Ovary (tissue), 9 donors: ENCODE measurements around the gene SLC43A2. TPM values are rescaled to one million over a fixed set of nuclear protein-coding genes. Genes with fewer than 3 reads are reported as not detected.
"Not testable (repeated sequence)": the region's sequence is repeated elsewhere in the genome, so short reads cannot be mapped to it uniquely, and the experiment has no call there.

Source experiments
- DNase-seq, 5 donors: peaks; one replicate each; pipeline ENCODE4 v3.0.0-alpha.2; 2019 to 2020
- H3K27ac ChIP-seq, 2 donors: fragments of 200-600 bp; one replicate each; pipeline versions ENCODE4 v1.5.1 to v1.8.0; 2019 to 2022
- H3K27me3 ChIP-seq: fragments of 200-600 bp; one replicate; pipeline ENCODE4 v1.8.0; 2022
- H3K36me3 ChIP-seq: fragments of 200-600 bp; sonication (generic); one replicate; pipeline ENCODE4 v1.5.1; 2019
- H3K4me1 ChIP-seq: one replicate; pipeline ENCODE4 v1.8.1; 2013; ENCODE audit warnings: mild to moderate bottlenecking, moderate library complexity; ENCODE audit not compliant: insufficient read depth
- H3K4me3 ChIP-seq: fragments of 200-600 bp; sonication (generic); one replicate; pipeline ENCODE4 v1.5.1; 2017
- H3K9me3 ChIP-seq, 2 donors: fragments of 200-600 bp in 1 of 2; sonication (generic) in 1 of 2; one replicate each; pipeline versions ENCODE4 v1.5.1 to v1.8.1; 2013 to 2019; ENCODE audit warnings: mild to moderate bottlenecking in 1 of 2, moderate library complexity in 1 of 2
- CTCF ChIP-seq, 3 donors: fragments of 450-650 bp in 2 of 3; fragments of 200-600 bp in 1 of 3; IDR thresholded peaks; one replicate each; pipeline versions ENCODE4 v1.5.1 to v1.8.0; 2016 to 2022; ENCODE audit warnings: antibody characterized with exemption in 3 of 3, mild to moderate bottlenecking in 1 of 3
- EP300 ChIP-seq: sonication (generic); formaldehyde crosslinking; IDR thresholded peaks from one replicate; pipeline ENCODE4 v1.6.1; 2017; ENCODE audit warnings: antibody characterized with exemption
- POLR2A ChIP-seq: fragments of 450-650 bp; IDR thresholded peaks from one replicate; pipeline ENCODE4 v1.6.1; 2017; ENCODE audit warnings: antibody characterized with exemption, mild to moderate bottlenecking, moderate library complexity
- WGBS, 3 donors: extraction: QIAGEN DNeasy Blood & Tissue Kit in 1 of 3; methylation state at CpG; one replicate each; pipeline versions ENCODE4 v1.1.5 to v1.1.7; 2013 to 2017; 5-methylcytosine and 5-hydroxymethylcytosine counted together
- intact Hi-C, 4 donors: fragments of 100-400 bp; cut with DNase I; formaldehyde crosslinking; loops; one replicate each; pipeline versions ENCODE4 v1.11.0 to v1.15.1; 2022 to 2023
- polyA plus RNA-seq, 2 donors: library from polyadenylated mRNA; stranded (reverse); fragments of 200-250 nt in 1 of 2; fragments of 350-450 nt in 1 of 2; fragmentation: Illumina TruSeq in 1 of 2; extraction: RNeasy Lipid Tissue Mini Kit (QIAGEN cat#74804) in 1 of 2; gene quantifications; one replicate each; pipeline ENCODE4 v1.2.3, GENCODE V29; 2013 to 2014
- total RNA-seq, 7 donors: library from RNA; depleted of rRNA in 2 of 7; stranded (reverse); fragments of >200 nt in 2 of 7; fragmentation: NEBNext Ultra II Directional in 3 of 7; extraction: Animal tissue kit (Norgen Biotek cat#: 25700) in 3 of 7; gene quantifications; one replicate each; pipeline versions ENCODE4 v1.1.0 to v1.2.4, GENCODE V29; 2016 to 2023
- donor health status: DM: no; HTN: no; CAD: no; lungs with moderate emphysema.
- donor health status: DM: no; HTN: no; CAD: no.
- donor health status: Bipolar disorder and iron deficiency.
- donor health status: DM: yes; HTN: yes; CAD: no.
- donor health status: DM: no; HTN: no; CAD: no.
- donor health status: DM: yes; HTN: yes; CAD: no.

SLC43A2 gene
- total and polyA plus RNA-seq, 9 donors: 3.5 to 24.6 (median 7.1) TPM

DNA sequence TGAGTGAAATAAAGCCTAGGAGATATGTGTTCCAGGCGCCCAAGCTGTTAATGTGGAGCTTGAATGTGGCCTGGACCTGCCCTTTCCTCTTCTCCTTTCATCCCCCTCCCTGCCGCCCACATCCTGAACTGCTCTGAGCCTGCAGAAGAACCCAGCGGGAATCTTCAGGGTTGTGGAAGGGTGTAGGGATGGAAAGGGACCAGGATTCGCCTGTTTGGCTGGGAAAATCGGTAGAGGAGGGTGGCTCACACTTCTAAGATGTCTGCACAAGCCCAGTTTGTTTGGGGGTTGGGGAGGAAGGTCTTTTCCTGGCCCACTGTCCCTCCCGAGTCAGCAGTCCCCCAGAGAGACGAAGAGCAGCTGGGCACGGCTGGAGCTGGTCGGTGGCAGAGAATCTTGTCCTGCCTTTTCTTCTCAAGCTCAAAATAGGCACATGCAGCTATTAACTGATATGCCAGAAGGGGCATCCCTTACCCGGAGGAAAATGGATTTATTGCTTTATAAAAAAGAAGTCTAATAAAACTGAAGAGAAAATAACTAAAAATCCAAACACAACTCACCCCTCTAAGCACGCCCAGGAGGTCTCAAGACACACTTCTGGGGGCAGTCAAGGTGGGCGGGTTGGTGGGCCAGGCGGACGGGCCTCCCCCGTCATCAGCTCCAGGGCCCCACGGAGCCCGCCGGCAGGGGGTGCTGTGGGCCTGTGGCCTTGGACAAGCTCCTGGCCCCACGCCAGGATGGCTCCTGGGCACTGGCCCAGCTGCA lies 54.5 kb downstream of the SLC43A2 start:
- Histone ChIP-seq H3K4me3 (no peak overlapping the region), H3K27me3 (no peaks in the 10 kb centered on the region), H3K27ac (peak overlapping the region; percentile 54 to 76), H3K4me1 (peaks cover 19% of the 10 kb centered on the region), H3K9me3 (no peaks in the 10 kb centered on the region), H3K36me3 (no peaks in the 10 kb centered on the region)
- WGBS, 3 donors: 8 to 15% (median 8%) methylated on average over 19 of the region's 19 CpGs
- intact Hi-C loops: loop anchor here (2.0 to 10.0 kb wide), 4 partner anchors 55 to 141 kb away; partner anchors contain the start of genes SLC43A2 (in 2 of the 4), RILP (in 1 of the 4) and TLCD2 (in 1 of the 4)
- DNase-seq: peak; percentile 84 to 95 (median 94)
- TF ChIP-seq EP300: no peak
- peak; percentile 92 to 99 (median 97) for TF ChIP-seq CTCF (IDR thresholded peaks at IDR 0.05)
- TF ChIP-seq POLR2A: no peak

DNA sequence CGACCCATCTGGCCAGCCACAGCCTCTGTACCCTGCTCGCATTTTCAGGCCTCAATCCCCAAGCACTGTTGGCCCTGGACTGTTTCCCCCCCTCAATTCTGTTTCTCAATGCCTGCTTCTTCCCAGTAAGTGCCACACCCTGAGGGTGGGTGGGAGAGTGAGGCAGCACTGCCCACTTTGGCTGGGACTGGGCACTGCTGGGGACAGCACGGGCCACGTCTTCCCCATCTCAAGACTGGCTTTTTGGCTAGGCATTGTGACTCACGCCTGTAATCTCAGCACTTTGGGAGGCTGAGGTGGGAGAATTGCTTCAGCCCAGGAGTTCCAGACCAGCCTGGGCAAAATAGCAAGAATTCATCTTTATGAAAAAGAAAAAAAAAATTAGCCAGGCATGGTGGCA lies 56.0 kb downstream of the SLC43A2 start:
- peaks cover 16% of the 10 kb centered on the region for H3K4me1 ChIP-seq
- H3K4me3 ChIP-seq, H3K36me3 ChIP-seq, H3K9me3 ChIP-seq, DNase-seq, H3K27ac ChIP-seq, H3K27me3 ChIP-seq: not testable (repeated sequence)
- intact Hi-C loops: loop anchor here in 2 of 4 donors (5.0 to 10.0 kb wide), 2 partner anchors 70 to 142 kb away; partner anchors contain the start of gene TLCD2 (in 1 of the 2)
- WGBS, 3 donors: 78 to 82% (median 79%) methylated on average over 5 of the region's 5 CpGs

- no peak overlapping the region for H3K4me3 ChIP-seq
- H3K36me3 ChIP-seq: no peaks in the 10 kb centered on the region
- TF ChIP-seq CTCF (IDR thresholded peaks at IDR 0.05): no peak
- no peak for TF ChIP-seq EP300
- TF ChIP-seq POLR2A: no peak
- H3K4me1 ChIP-seq: peaks cover 9% of the 10 kb centered on the region
- WGBS, 3 donors: 80 to 87% (median 83%) methylated on average over 17 to 18 of the region's 18 CpGs
- no peaks in the 10 kb centered on the region for H3K9me3 ChIP-seq
- H3K27me3 ChIP-seq: no peaks in the 10 kb centered on the region
- no peak for DNase-seq
- no peak overlapping the region for H3K27ac ChIP-seq
- intact Hi-C loops: loop anchor here in 2 of 4 donors (5.0 to 10.0 kb wide), 2 partner anchors 71 to 143 kb away; partner anchors contain the start of gene TLCD2 (in 1 of the 2)
Observed at GRCh38 chr17:1571341-1571704, 57.3 kb downstream of the SLC43A2 start.

DNA sequence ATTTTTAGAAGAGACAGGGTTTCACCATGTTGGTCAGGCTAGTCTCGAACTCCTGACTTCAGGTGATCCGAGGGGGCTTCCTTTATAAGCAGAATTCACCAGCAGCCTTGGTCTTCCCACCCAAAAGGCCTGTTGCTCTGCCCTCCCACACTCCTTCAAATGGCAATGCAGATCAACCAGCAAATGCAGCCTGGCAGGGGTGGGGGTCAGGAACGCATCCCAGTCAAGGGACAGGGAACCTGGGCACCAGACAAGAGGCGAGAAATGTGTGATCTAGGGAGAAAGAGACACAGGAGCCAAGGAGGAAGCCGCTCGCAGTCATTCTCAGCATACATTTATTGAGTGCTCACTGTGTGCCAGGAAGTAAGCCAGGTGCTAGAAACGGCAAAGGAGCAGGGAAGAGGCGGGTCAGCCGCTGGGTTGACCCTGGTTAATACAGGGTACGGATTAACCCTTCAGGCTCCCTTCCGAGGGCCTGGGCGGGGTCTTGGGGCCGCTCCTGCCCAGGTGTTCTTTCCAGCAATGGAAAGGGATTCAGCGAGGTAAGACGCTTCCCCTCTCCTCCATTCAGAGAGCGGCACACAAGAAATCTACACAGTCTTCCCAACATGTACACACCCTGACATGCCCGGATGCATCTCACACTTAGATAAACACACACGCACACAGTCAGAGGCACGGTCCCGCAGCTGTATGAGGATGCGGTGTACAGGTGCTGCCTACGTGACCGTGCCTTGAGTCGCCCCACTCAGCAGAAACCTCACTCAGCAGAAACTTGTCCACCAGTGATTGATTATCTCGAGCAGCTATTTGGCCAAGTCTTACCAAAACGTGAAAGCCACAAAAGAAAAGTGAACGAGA lies 59.5 kb downstream of the SLC43A2 start:
- intact Hi-C loops: no loop called here
- H3K4me1 ChIP-seq: peaks cover 3% of the 10 kb centered on the region
- DNase-seq: no peak
- no peak overlapping the region for H3K4me3 ChIP-seq
- no peaks in the 10 kb centered on the region for H3K27me3 ChIP-seq
- H3K36me3 ChIP-seq: no peaks in the 10 kb centered on the region
- H3K27ac ChIP-seq: no peak overlapping the region
- no peak for TF ChIP-seq CTCF (IDR thresholded peaks at IDR 0.05)
- no peak for TF ChIP-seq POLR2A
- TF ChIP-seq EP300: no peak
- H3K9me3 ChIP-seq: no peaks in the 10 kb centered on the region
- 58 to 61% (median 59%) methylated on average over 27 of the region's 27 CpGs for WGBS, 3 donors
